Activated naive CD4-positive, alpha-beta T cell treated with anti-CD3 and anti-CD28 coated beads, Interleukin-2, amount 50 U/mL, for 16 hours (primary cell): ENCODE data around the gene ST6GALNAC3.

Experiments used
- DNase-seq: peaks from one replicate; pipeline ENCODE4 v3.0.0-alpha.2; 2020

ST6GALNAC3 gene

GRCh38 chr1:76542359-76542758, 467.8 kb downstream of the ST6GALNAC3 start:
- no peak for DNase-seq

- DNase-seq, result no peak
Observed at GRCh38 chr1:76543495-76543894, 468.9 kb downstream of the ST6GALNAC3 start.

- DNase-seq, result no peak
Observed at GRCh38 chr1:76546354-76546933, 471.9 kb downstream of the ST6GALNAC3 start.

GRCh38 chr1:76547916-76548315, 473.4 kb downstream of the ST6GALNAC3 start:
- DNase-seq, result no peak

GRCh38 chr1:76548513-76549100, 474.1 kb downstream of the ST6GALNAC3 start:
- no peak for DNase-seq

GRCh38 chr1:76554283-76554682, 479.7 kb downstream of the ST6GALNAC3 start:
- no peak for DNase-seq

GRCh38 chr1:76562292-76562691, 487.7 kb downstream of the ST6GALNAC3 start:
- DNase-seq, result no peak

GRCh38 chr1:76568573-76569238, 494.2 kb downstream of the ST6GALNAC3 start:
- DNase-seq, result no peak

GRCh38 chr1:76571248-76571647, 496.7 kb downstream of the ST6GALNAC3 start:
- no peak for DNase-seq

GRCh38 chr1:76572229-76572628, 497.7 kb downstream of the ST6GALNAC3 start:
- DNase-seq, result no peak

- DNase-seq, result no peak
Observed at GRCh38 chr1:76576876-76577524, 502.5 kb downstream of the ST6GALNAC3 start.

GRCh38 chr1:76577525-76578185, 503.1 kb downstream of the ST6GALNAC3 start:
- DNase-seq, result no peak

GRCh38 chr1:76580206-76580605, 505.7 kb downstream of the ST6GALNAC3 start:
- no peak for DNase-seq

GRCh38 chr1:76581712-76582111, 507.2 kb downstream of the ST6GALNAC3 start:
- DNase-seq, result no peak

- DNase-seq, result no peak
Observed at GRCh38 chr1:76583235-76583868, 508.8 kb downstream of the ST6GALNAC3 start.

GRCh38 chr1:76583875-76584477, 509.4 kb downstream of the ST6GALNAC3 start:
- DNase-seq, result no peak

GRCh38 chr1:76585980-76586674, 511.6 kb downstream of the ST6GALNAC3 start:
- no peak for DNase-seq

GRCh38 chr1:76587212-76587611, 512.7 kb downstream of the ST6GALNAC3 start:
- no peak for DNase-seq

- DNase-seq, result no peak
Observed at GRCh38 chr1:76591461-76591860, 516.9 kb downstream of the ST6GALNAC3 start.

- DNase-seq, result no peak
Observed at GRCh38 chr1:76591963-76592362, 517.4 kb downstream of the ST6GALNAC3 start.

GRCh38 chr1:76593141-76593540, 518.6 kb downstream of the ST6GALNAC3 start:
- no peak for DNase-seq

- DNase-seq, result no peak
Observed at GRCh38 chr1:76593618-76594017, 519.1 kb downstream of the ST6GALNAC3 start.
